Esophagus muscularis mucosa (tissue), 4 donors: ENCODE results near the gene HIF1A.
"Not testable (repeated sequence)": the region's sequence is repeated elsewhere in the genome, so short reads cannot be mapped to it uniquely, and the experiment has no call there.

Source experiments
- EP300 ChIP-seq: sonication (generic); formaldehyde crosslinking; IDR thresholded peaks from one replicate; pipeline ENCODE4 v1.6.1; 2017; ENCODE audit warnings: antibody characterized with exemption
- POLR2A ChIP-seq: fragments of 450-650 bp; IDR thresholded peaks from one replicate; pipeline ENCODE4 v1.6.1; 2017; ENCODE audit warnings: antibody characterized with exemption, moderate library complexity, mild to moderate bottlenecking, low read depth
- POLR2AphosphoS5 ChIP-seq, 2 donors: sonication (generic); formaldehyde crosslinking; IDR thresholded peaks; one replicate each; pipeline ENCODE4 v1.6.1; 2017; ENCODE audit warnings: antibody characterized with exemption in 2 of 2
- TF ChIP-seq, protein P1 (sequence below), 3 experiments: fragments of 200-600 bp in 2 of 3; fragments of 450-650 bp in 1 of 3; sonication (generic) in 2 of 3; IDR thresholded peaks; one replicate each; pipeline ENCODE4 v1.5.1; 2017 to 2019; ENCODE audit warnings: antibody characterized with exemption in 3 of 3, mild to moderate bottlenecking in 2 of 3, moderate library complexity in 1 of 3

DNA sequence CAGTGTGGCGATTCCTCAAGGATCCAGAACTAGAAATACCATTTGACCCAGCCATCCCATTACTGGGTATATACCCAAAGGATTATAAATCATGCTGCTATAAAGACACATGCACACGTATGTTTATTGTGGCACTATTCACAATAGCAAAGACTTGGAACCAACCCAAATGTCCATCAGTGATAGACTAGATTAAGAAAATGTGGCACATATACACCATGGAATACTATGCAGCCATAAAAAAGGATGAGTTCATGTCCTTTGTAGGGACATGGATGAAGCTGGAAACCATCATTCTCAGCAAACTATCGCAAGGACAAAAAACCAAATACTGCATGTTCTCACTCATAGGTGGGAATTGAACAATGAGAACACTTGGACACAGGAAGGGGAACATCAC, 37.2 kb upstream of the HIF1A start:
- TF ChIP-seq, protein P1, sequence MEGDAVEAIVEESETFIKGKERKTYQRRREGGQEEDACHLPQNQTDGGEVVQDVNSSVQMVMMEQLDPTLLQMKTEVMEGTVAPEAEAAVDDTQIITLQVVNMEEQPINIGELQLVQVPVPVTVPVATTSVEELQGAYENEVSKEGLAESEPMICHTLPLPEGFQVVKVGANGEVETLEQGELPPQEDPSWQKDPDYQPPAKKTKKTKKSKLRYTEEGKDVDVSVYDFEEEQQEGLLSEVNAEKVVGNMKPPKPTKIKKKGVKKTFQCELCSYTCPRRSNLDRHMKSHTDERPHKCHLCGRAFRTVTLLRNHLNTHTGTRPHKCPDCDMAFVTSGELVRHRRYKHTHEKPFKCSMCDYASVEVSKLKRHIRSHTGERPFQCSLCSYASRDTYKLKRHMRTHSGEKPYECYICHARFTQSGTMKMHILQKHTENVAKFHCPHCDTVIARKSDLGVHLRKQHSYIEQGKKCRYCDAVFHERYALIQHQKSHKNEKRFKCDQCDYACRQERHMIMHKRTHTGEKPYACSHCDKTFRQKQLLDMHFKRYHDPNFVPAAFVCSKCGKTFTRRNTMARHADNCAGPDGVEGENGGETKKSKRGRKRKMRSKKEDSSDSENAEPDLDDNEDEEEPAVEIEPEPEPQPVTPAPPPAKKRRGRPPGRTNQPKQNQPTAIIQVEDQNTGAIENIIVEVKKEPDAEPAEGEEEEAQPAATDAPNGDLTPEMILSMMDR (IDR thresholded peaks at IDR 0.05) = not testable (repeated sequence)
- TF ChIP-seq POLR2AphosphoS5 (IDR thresholded peaks at IDR 0.05); POLR2A; EP300: not testable (repeated sequence)
